ENCODE measurements around the gene TMEM87A. TPM values are rescaled to one million over a fixed set of nuclear protein-coding genes. Genes with fewer than 3 reads are reported as not detected.

The TMEM87A gene
- total RNA-seq, 1 experiment from 2014 or later, result 55.8 TPM

- TF ChIP-seq EZH2 (IDR thresholded peaks at IDR 0.05; ENCODE audit: low read length, unreplicated experiment) (no peak), CTCF (conservative IDR thresholded peaks at IDR 0.05; ENCODE audit: low read depth, low read length) (no peak), EZH2phosphoT487 (IDR thresholded peaks at IDR 0.05; ENCODE audit: borderline replicate concordance, low read length) (no peak)
- peaks cover 8% of the 10 kb centered on the region for H3K4me1 ChIP-seq (ENCODE audit: insufficient read depth, low read length)
- no peaks in the 10 kb centered on the region for H4K20me1 ChIP-seq (ENCODE audit: low read length)
- no peak overlapping the region for H3K4me2 ChIP-seq (ENCODE audit: low read length)
- intact Hi-C loops (cut with micrococcal nuclease), result no loop called here
- CTCF ChIA-PET, result no interaction called here
- BruUV-seq (replicated peaks), result no TSS peak
- no peaks in the 10 kb centered on the region for H3K27me3 ChIP-seq (ENCODE audit: low read length)
- H3K9me2 ChIP-seq (replicated peaks; ENCODE audit: low read length), result no peaks in the 10 kb centered on the region
- POLR2A ChIA-PET (ENCODE audit: unreplicated experiment), result no interaction called here
- no peak overlapping the region for H2AFZ ChIP-seq (ENCODE audit: low read length)
- H3K79me2 ChIP-seq (ENCODE audit: low read length), result peaks cover 4% of the 10 kb centered on the region; the same call in 1 of the 2 replicates
- no peak overlapping the region for H3K9ac ChIP-seq (ENCODE audit: low read length)
- DNase-seq (no peak), ATAC-seq (no peak)
- H3F3A ChIP-seq (ENCODE audit: low read length, unreplicated experiment), result no peaks in the 10 kb centered on the region
- H3K9me3 ChIP-seq (ENCODE audit: low read length), result no peaks in the 10 kb centered on the region
- peaks cover 39% of the 10 kb centered on the region for H3K36me3 ChIP-seq (ENCODE audit: low read depth, low read length)
- H3K4me3 ChIP-seq (ENCODE audit: low read length), result no peak overlapping the region
- no peak overlapping the region for H3K27ac ChIP-seq (ENCODE audit: low read length)
Measured at GRCh38 chr15:42190370-42190769, 82.9 kb downstream of the TMEM87A start.

- H3K36me3 ChIP-seq (ENCODE audit: low read depth, low read length), result peaks cover 45% of the 10 kb centered on the region
- H3K9me2 ChIP-seq (replicated peaks; ENCODE audit: low read length), result no peaks in the 10 kb centered on the region
- H4K20me1 ChIP-seq (ENCODE audit: low read length), result no peaks in the 10 kb centered on the region
- no peaks in the 10 kb centered on the region for H3K4me1 ChIP-seq (ENCODE audit: insufficient read depth, low read length)
- ChIA-PET CTCF (no interaction called here), POLR2A (ENCODE audit: unreplicated experiment) (no interaction called here)
- no peak for ATAC-seq
- no peak overlapping the region for H3K27ac ChIP-seq (ENCODE audit: low read length)
- no peak overlapping the region for H3K9ac ChIP-seq (ENCODE audit: low read length)
- no peaks in the 10 kb centered on the region for H3K79me2 ChIP-seq (ENCODE audit: low read length)
- H3K4me2 ChIP-seq (ENCODE audit: low read length), result no peak overlapping the region
- intact Hi-C loops (cut with micrococcal nuclease), result no loop called here
- TF ChIP-seq EZH2 (IDR thresholded peaks at IDR 0.05; ENCODE audit: low read length, unreplicated experiment), result no peak
- no peak for TF ChIP-seq EZH2phosphoT487 (IDR thresholded peaks at IDR 0.05; ENCODE audit: borderline replicate concordance, low read length)
- TF ChIP-seq CTCF (conservative IDR thresholded peaks at IDR 0.05; ENCODE audit: low read depth, low read length), result no peak
- H3F3A ChIP-seq (ENCODE audit: low read length, unreplicated experiment), result no peaks in the 10 kb centered on the region
- no peak for DNase-seq
- BruUV-seq (replicated peaks), result no TSS peak
- H3K27me3 ChIP-seq (ENCODE audit: low read length), result no peaks in the 10 kb centered on the region
- no peaks in the 10 kb centered on the region for H3K9me3 ChIP-seq (ENCODE audit: low read length)
- no peak overlapping the region for H2AFZ ChIP-seq (ENCODE audit: low read length)
- H3K4me3 ChIP-seq (ENCODE audit: low read length), result no peak overlapping the region
Measured at GRCh38 chr15:42185801-42186200, 87.4 kb downstream of the TMEM87A start.

DNA sequence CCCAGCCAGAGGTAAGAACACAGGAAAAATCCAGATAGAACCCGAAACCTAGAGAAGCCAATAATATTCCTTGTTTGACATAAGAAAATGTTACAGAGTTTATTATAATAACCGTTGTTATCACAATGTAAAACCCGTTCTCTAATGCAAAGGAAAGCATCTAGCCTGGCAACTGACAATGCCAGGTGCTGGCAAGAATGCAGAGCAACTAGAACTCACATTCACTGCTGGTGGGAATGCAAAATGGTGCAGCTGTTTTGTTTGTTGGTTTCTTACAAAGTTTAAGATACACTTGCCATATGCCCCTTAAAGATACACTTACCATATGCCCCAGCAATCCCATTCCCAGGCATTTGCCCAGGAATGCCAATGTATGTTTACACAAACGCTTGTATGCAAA is 88.5 kb downstream of the TMEM87A start:
- H3K27ac ChIP-seq (ENCODE audit: low read length), result no peak overlapping the region
- TF ChIP-seq EZH2 (IDR thresholded peaks at IDR 0.05; ENCODE audit: low read length, unreplicated experiment) (no peak), EZH2phosphoT487 (IDR thresholded peaks at IDR 0.05; ENCODE audit: borderline replicate concordance, low read length) (no peak), CTCF (conservative IDR thresholded peaks at IDR 0.05; ENCODE audit: low read depth, low read length) (no peak)
- no TSS peak for BruUV-seq (replicated peaks)
- H4K20me1 ChIP-seq (ENCODE audit: low read length), result no peaks in the 10 kb centered on the region
- intact Hi-C loops (cut with micrococcal nuclease), result no loop called here
- no peaks in the 10 kb centered on the region for H3K4me1 ChIP-seq (ENCODE audit: insufficient read depth, low read length)
- H3K79me2 ChIP-seq (ENCODE audit: low read length), result no peaks in the 10 kb centered on the region
- peaks cover 37% of the 10 kb centered on the region for H3K36me3 ChIP-seq (ENCODE audit: low read depth, low read length)
- no peak for DNase-seq
- ChIA-PET CTCF (no interaction called here), POLR2A (ENCODE audit: unreplicated experiment) (no interaction called here)
- no peaks in the 10 kb centered on the region for H3K9me3 ChIP-seq (ENCODE audit: low read length)
- H3K4me2 ChIP-seq (ENCODE audit: low read length), result no peak overlapping the region
- no peak for ATAC-seq
- H3K9me2 ChIP-seq (replicated peaks; ENCODE audit: low read length), result no peaks in the 10 kb centered on the region
- no peaks in the 10 kb centered on the region for H3K27me3 ChIP-seq (ENCODE audit: low read length)
- H2AFZ ChIP-seq (ENCODE audit: low read length), result no peak overlapping the region
- no peak overlapping the region for H3K9ac ChIP-seq (ENCODE audit: low read length)
- no peak overlapping the region for H3K4me3 ChIP-seq (ENCODE audit: low read length)
- H3F3A ChIP-seq (ENCODE audit: low read length, unreplicated experiment), result no peaks in the 10 kb centered on the region
